HepG2 (cell line): ENCODE measurements around the gene CDK12. TPM values are rescaled to one million over a fixed set of nuclear protein-coding genes. Genes with fewer than 3 reads are reported as not detected.

Experiments
- ATAC-seq: fragments of 200-7000 bp; cut with Tn5 transposase; 3 replicates; pipeline ENCODE4 v1.9.1; 2020; ENCODE audit warnings: mild to moderate bottlenecking, moderate library complexity
- BruUV-seq: library from RNA; stranded (reverse); fragments of 400-500 nt; replicated peaks from 2 replicates; lab custom pipeline; 2021; lab: Mats Ljungman, UMichigan
- CTCF ChIA-PET: fragments of 300-600 bp; formaldehyde crosslinking; extraction: SDS; loops from one replicate; lab custom pipeline; 2021; ENCODE audit warnings: low total read pairs, inconsistent platforms, low intra/inter-chr PET ratio; lab: Yijun Ruan, JAX
- POLR2A ChIA-PET: fragments of 350-600 bp; sonication (Branson Sonifier 250); formaldehyde crosslinking; loops from one replicate; lab custom pipeline; 2020; ENCODE audit warnings: antibody characterized with exemption, inconsistent platforms; lab: Yijun Ruan, JAX
- DNase-seq: peaks from one replicate; pipeline ENCODE4 v3.0.0-alpha.2; 2015; ENCODE audit warnings: low spot score
- FAIRE-seq: peaks from 3 replicates; lab custom pipeline; 2011; peaks lifted over from hg19 to GRCh38; lab: Jason Lieb, UNC
- H2AFZ ChIP-seq: one replicate; pipeline ENCODE4 v1.6.1; 2011; ENCODE audit warnings: low read length, inconsistent platforms
- H3K27ac ChIP-seq: fragments of 300-600 bp; 3 replicates; pipeline ENCODE4 v1.8.0; 2011; ENCODE audit warnings: mixed run types, mild to moderate bottlenecking, mixed read lengths, low read length, inconsistent platforms; ENCODE audit not compliant: insufficient read depth; ENCODE audit errors: extremely low read length
- H3K27me3 ChIP-seq, 2 experiments: fragments of 200-600 bp in 1 of 2; 2 replicates in 1 of 2; 3 replicates in 1 of 2; pipeline versions ENCODE4 v1.6.0 to v1.8.0; 2011; ENCODE audit warnings: low read length in 2 of 2, mild to moderate bottlenecking in 2 of 2, moderate library complexity in 2 of 2, inconsistent platforms in 1 of 2; ENCODE audit not compliant: insufficient read depth in 2 of 2, control insufficient read depth in 1 of 2
- H3K36me3 ChIP-seq, 2 experiments: fragments of 200-600 bp in 1 of 2; replicated peaks in 1 of 2; 2 replicates in 1 of 2; 3 replicates in 1 of 2; pipeline versions ENCODE4 v1.5.1 to v1.8.0; 2011; ENCODE audit warnings: low read length in 2 of 2, inconsistent platforms in 1 of 2; ENCODE audit not compliant: insufficient read depth in 2 of 2, control insufficient read depth in 1 of 2
- H3K4me1 ChIP-seq: 2 replicates; pipeline ENCODE4 v1.5.1; 2012; ENCODE audit warnings: low read length, inconsistent platforms; ENCODE audit not compliant: insufficient read depth
- H3K4me2 ChIP-seq: 2 replicates; pipeline ENCODE4 v1.6.0; 2011; ENCODE audit warnings: low read depth, low read length, inconsistent platforms
- H3K4me3 ChIP-seq, 3 experiments: fragments of 200-600 bp in 1 of 3; sonication (generic), shearing (Covaris generic) in 1 of 3; replicated peaks in 1 of 3; 2 replicates each; pipeline ENCODE4 v1.5.1; 2011 to 2016; ENCODE audit warnings: low read length in 3 of 3, inconsistent platforms in 2 of 3, low read depth in 2 of 3, mild to moderate bottlenecking in 2 of 3, control low read depth in 1 of 3, mixed read lengths in 1 of 3; ENCODE audit not compliant: insufficient read depth in 1 of 3
- H3K79me2 ChIP-seq: one replicate; pipeline ENCODE4 v1.6.1; 2011; ENCODE audit warnings: low read length, inconsistent platforms; ENCODE audit not compliant: insufficient read depth
- H3K9ac ChIP-seq: 2 replicates; pipeline ENCODE4 v1.6.0; 2011; ENCODE audit warnings: mild to moderate bottlenecking, low read depth, low read length, inconsistent platforms; ENCODE audit not compliant: insufficient read depth
- H3K9me3 ChIP-seq: 2 replicates; pipeline ENCODE4 v1.5.1; 2012; ENCODE audit warnings: mild to moderate bottlenecking, low read length
- H4K20me1 ChIP-seq: 2 replicates; pipeline ENCODE4 v1.6.0; 2011; ENCODE audit warnings: inconsistent platforms, mild to moderate bottlenecking, low read length, moderate library complexity; ENCODE audit not compliant: insufficient read depth
- ATF7 ChIP-seq, 2 experiments: fragments of 450-650 bp in 1 of 2; sonication (generic) in 1 of 2; formaldehyde crosslinking in 1 of 2; IDR thresholded peaks; 2 replicates each; pipeline versions ENCODE4 v1.4.0 to v1.6.1; 2016 to 2020; ENCODE audit warnings: antibody characterized with exemption in 1 of 2, mild to moderate bottlenecking in 1 of 2, missing genetic modification reagents in 1 of 2
- FOXJ3 ChIP-seq: sonication (generic); formaldehyde crosslinking; IDR thresholded peaks from 2 replicates; pipeline ENCODE4 v1.4.0; 2020; ENCODE audit warnings: missing genetic modification reagents, mild to moderate bottlenecking, borderline replicate concordance
- HIVEP1 ChIP-seq: sonication (generic); formaldehyde crosslinking; IDR thresholded peaks from 2 replicates; pipeline ENCODE4 v1.4.0; 2020; ENCODE audit warnings: mild to moderate bottlenecking, missing genetic modification reagents
- IRF1 ChIP-seq: sonication (generic); formaldehyde crosslinking; IDR thresholded peaks from 2 replicates; pipeline ENCODE4 v1.4.0; 2020; ENCODE audit warnings: low read depth, mild to moderate bottlenecking, missing genetic modification reagents
- KAT2B ChIP-seq: fragments of 150-350 bp; IDR thresholded peaks from 2 replicates; pipeline ENCODE4 v1.6.1; 2014; ENCODE audit warnings: low read depth, low read length, borderline replicate concordance
- KLF15 ChIP-seq: sonication (generic); formaldehyde crosslinking; IDR thresholded peaks from 2 replicates; pipeline ENCODE4 v1.8.1; 2023; ENCODE audit warnings: borderline replicate concordance, mild to moderate bottlenecking, inconsistent platforms, missing genetic modification reagents, mixed read lengths
- MED1 ChIP-seq: sonication (generic); formaldehyde crosslinking; IDR thresholded peaks from 2 replicates; pipeline ENCODE4 v1.4.0; 2020; ENCODE audit warnings: missing genetic modification reagents
- MIER2 ChIP-seq: IDR thresholded peaks from 2 replicates; pipeline ENCODE4 v1.6.1; 2016; ENCODE audit warnings: missing biosample characterization, missing genetic modification reagents
- PHF21A ChIP-seq: sonication (generic); formaldehyde crosslinking; IDR thresholded peaks from 2 replicates; pipeline ENCODE4 v1.5.0; 2020; ENCODE audit warnings: mild to moderate bottlenecking, missing genetic modification reagents
- PTBP1 ChIP-seq: fragments of 200-400 bp; formaldehyde crosslinking; IDR thresholded peaks from 2 replicates; pipeline ENCODE4 v1.6.1; 2018; ENCODE audit warnings: low read length, low read depth; ENCODE audit not compliant: poor library complexity, severe bottlenecking
- TEAD3 ChIP-seq: optimal IDR thresholded peaks from 2 replicates; pipeline ENCODE3; 2016; ENCODE audit warnings: borderline replicate concordance
- TOPORS ChIP-seq: sonication (generic); formaldehyde crosslinking; IDR thresholded peaks from 2 replicates; pipeline ENCODE4 v1.8.0; 2023; ENCODE audit warnings: mild to moderate bottlenecking, missing genetic modification reagents
- ZBTB20 ChIP-seq: sonication (generic); formaldehyde crosslinking; IDR thresholded peaks from 2 replicates; pipeline ENCODE4 v1.8.1; 2023; ENCODE audit warnings: missing genetic modification reagents, low read depth, mild to moderate bottlenecking, borderline replicate concordance
- ZBTB4 ChIP-seq: sonication (generic); formaldehyde crosslinking; IDR thresholded peaks from 2 replicates; pipeline ENCODE4 v1.4.0; 2020; ENCODE audit warnings: missing genetic modification reagents, mild to moderate bottlenecking, borderline replicate concordance
- ZEB1 ChIP-seq: IDR thresholded peaks from 2 replicates; pipeline ENCODE4 v1.6.1; 2012; ENCODE audit warnings: mild to moderate bottlenecking, low read depth, inconsistent platforms; ENCODE audit not compliant: insufficient replicate concordance
- ZNF354B ChIP-seq: sonication (generic); formaldehyde crosslinking; IDR thresholded peaks from 2 replicates; pipeline ENCODE4 v1.8.0; 2022; ENCODE audit warnings: mild to moderate bottlenecking, missing genetic modification reagents
- ZNF749 ChIP-seq: sonication (generic); formaldehyde crosslinking; IDR thresholded peaks from 2 replicates; pipeline ENCODE4 v1.8.0; 2022; ENCODE audit warnings: mild to moderate bottlenecking, missing genetic modification reagents, moderate library complexity, borderline replicate concordance
- ZNF773 ChIP-seq: sonication (generic); formaldehyde crosslinking; IDR thresholded peaks from 2 replicates; pipeline ENCODE4 v1.4.0; 2020; ENCODE audit warnings: missing genetic modification reagents, borderline replicate concordance
- ZNF775 ChIP-seq: sonication (generic); formaldehyde crosslinking; IDR thresholded peaks from 2 replicates; pipeline ENCODE4 v1.4.0; 2020; ENCODE audit warnings: missing genetic modification reagents, mild to moderate bottlenecking, moderate library complexity, borderline replicate concordance
- WGBS: methylation state at CpG from one replicate; pipeline ENCODE4 v1.1.6; 2017; ENCODE audit warnings: low lambda C conversion rate; 5-methylcytosine and 5-hydroxymethylcytosine counted together
- in situ Hi-C: cut with HindIII; loops from 2 replicates; pipeline ENCODE4 v1.10.0; 2017; ENCODE audit warnings: low pct_unique_long_range_greater_than_20kb; ENCODE audit not compliant: extremely low pct_ligation_motif_present
- intact Hi-C: fragments of 100-400 bp; cut with micrococcal nuclease; formaldehyde crosslinking; loops from one replicate; pipeline ENCODE4 v1.10.0; 2022; ENCODE audit not compliant: unreplicated experiment
- polyA plus RNA-seq, 8 experiments: library from polyadenylated mRNA; depleted of rRNA in 3 of 8; stranded (reverse) in 7 of 8; unstranded in 1 of 8; fragments of >200 nt; fragmentation: Illumina TruSeq in 4 of 8; extraction: Trizol in 4 of 8; gene quantifications; 2 replicates each; pipeline versions ENCODE4 v1.2.1 to v1.2.3, GENCODE V29; 2011 to 2016; ENCODE audit warnings: low read depth in 4 of 8, missing spikeins in 1 of 8, mixed read lengths in 1 of 8; ENCODE audit not compliant: insufficient read depth in 1 of 8
- total RNA-seq, 5 experiments: library from RNA; depleted of rRNA; stranded (reverse); fragments of >200 nt; fragmentation: Illumina TruSeq; extraction: Trizol; gene quantifications; 2 replicates each; pipeline ENCODE4 v1.2.3, GENCODE V29; 2016; ENCODE audit warnings: low read depth in 1 of 5

The CDK12 gene
- total and polyA plus RNA-seq, 2 of the 13 experiments (the other 11 are each of a cell fraction or from before 2014, with no cell fraction given): 24.0 to 88.6 TPM

GRCh38 chr17:39416141-39416540, 45.1 kb upstream of the CDK12 start:
- H3K4me2 ChIP-seq: no peak overlapping the region
- in situ Hi-C loops (no loop called here), intact Hi-C loops (no loop called here)
- H4K20me1 ChIP-seq: no peaks in the 10 kb centered on the region
- H3K27me3 ChIP-seq: no peaks in the 10 kb centered on the region
- H3K27ac ChIP-seq: no peak overlapping the region
- no peaks in the 10 kb centered on the region for H3K4me1 ChIP-seq
- BruUV-seq: TSS peak; percentile 19
- H3K79me2 ChIP-seq: no peaks in the 10 kb centered on the region
- WGBS: 100% methylated on average over 1 of the region's 1 CpG
- POLR2A ChIA-PET: no interaction called here
- DNase-seq (no peak), FAIRE-seq (no peak), ATAC-seq (no peak)
- CTCF ChIA-PET: no interaction called here
- no peak overlapping the region for H3K4me3 ChIP-seq
- H3K9me3 ChIP-seq: no peaks in the 10 kb centered on the region
- H2AFZ ChIP-seq: no peak overlapping the region
- peaks cover 34 to 62% of the 10 kb centered on the region in 2 experiments for H3K36me3 ChIP-seq
- H3K9ac ChIP-seq: no peak overlapping the region
- TF ChIP-seq FOXJ3 (no peak), ZBTB4 (CRISPR knock-in tag) (no peak), MED1 (no peak), MIER2 (CRISPR knock-in tag) (no peak), ZNF775 (CRISPR knock-in tag) (no peak), ZBTB20 (CRISPR knock-in tag) (no peak), PHF21A (no peak), ZNF354B (CRISPR knock-in tag) (no peak), ATF7 (IDR thresholded peaks at IDR 0.05) (no peak), ATF7 (CRISPR knock-in tag; IDR thresholded peaks at IDR 0.05) (no peak), PTBP1 (no peak), IRF1 (CRISPR knock-in tag) (no peak), ZNF749 (CRISPR knock-in tag) (no peak), HIVEP1 (CRISPR knock-in tag) (no peak), ZEB1 (no peak), TOPORS (CRISPR knock-in tag) (no peak), KAT2B (no peak), KLF15 (CRISPR knock-in tag) (no peak), TEAD3 (CRISPR knock-in tag) (no peak), ZNF773 (CRISPR knock-in tag) (no peak)
